ENCODE measurements around the gene ARHGAP26. TPM values are rescaled to one million over a fixed set of nuclear protein-coding genes. Genes with fewer than 3 reads are reported as not detected.

ARHGAP26 gene
- total and polyA plus RNA-seq, 7 donors = 2.5 to 28.7 (median 12.0) TPM

DNA sequence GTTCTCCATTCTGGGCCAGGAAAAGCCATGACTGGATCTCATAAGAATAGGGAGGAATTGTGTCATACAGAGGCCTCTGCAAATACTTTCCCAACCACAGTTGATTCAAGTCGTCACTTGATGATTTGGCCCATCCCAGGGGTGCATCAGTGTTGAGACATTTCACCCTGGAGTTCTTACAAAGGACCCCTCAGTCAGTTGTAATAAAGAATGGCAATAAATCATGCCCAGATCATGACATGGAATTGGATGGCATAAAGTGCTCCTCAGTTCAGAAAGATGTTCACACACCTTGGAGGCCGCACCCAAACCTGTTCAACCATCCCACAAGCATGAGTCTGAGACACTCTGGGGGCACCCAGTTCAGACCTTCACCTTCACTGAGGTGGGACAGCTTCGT lies 465.2 kb downstream of the ARHGAP26 start:
- WGBS, 3 donors = 81 to 96% (median 82%) methylated on average over 3 of the region's 3 CpGs
- ATAC-seq = peak in 3 of 4 donors; percentile 45 to 68 (median 59)
- no peak overlapping the region for H3K27ac ChIP-seq

DNA sequence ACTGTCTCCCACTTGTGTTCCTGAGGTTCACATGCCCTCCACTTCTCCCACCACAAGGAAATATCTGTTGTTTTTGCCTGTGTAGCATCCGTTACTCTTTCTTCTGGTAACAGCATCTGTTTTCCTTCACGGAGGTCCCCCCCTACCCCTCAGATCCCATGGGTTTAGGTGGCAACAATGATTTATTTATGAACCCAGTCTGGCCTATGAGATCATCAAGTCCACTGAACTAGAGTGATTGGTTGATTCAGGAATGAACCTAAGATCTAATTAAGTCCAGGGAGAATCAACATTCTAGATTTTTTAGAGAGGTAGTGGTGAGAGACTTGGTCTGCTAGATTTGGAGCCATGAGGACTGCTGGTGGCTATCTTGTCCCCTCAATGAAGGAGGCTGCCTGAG lies 466.5 kb downstream of the ARHGAP26 start:
- no peak for DNase-seq
- 65 to 78% (median 72%) methylated on average over 2 of the region's 2 CpGs for WGBS, 3 donors
- Histone ChIP-seq H3K4me1 (peaks cover 5% of the 10 kb centered on the region), H3K9me3 (no peaks in the 10 kb centered on the region), H3K36me3 (ENCODE audit: insufficient read depth in 1 of 2, low read depth in 1 of 2) (no peaks in the 10 kb centered on the region), H3K27ac (no peak overlapping the region), H3K27me3 (ENCODE audit: insufficient read depth in 3 of 3, low read length in 2 of 3) (no peaks in the 10 kb centered on the region), H3K4me3 (no peak overlapping the region)
- intact Hi-C loops (cut with DNase I) = no loop called here
- ATAC-seq = no peak
- TF ChIP-seq, protein P1, sequence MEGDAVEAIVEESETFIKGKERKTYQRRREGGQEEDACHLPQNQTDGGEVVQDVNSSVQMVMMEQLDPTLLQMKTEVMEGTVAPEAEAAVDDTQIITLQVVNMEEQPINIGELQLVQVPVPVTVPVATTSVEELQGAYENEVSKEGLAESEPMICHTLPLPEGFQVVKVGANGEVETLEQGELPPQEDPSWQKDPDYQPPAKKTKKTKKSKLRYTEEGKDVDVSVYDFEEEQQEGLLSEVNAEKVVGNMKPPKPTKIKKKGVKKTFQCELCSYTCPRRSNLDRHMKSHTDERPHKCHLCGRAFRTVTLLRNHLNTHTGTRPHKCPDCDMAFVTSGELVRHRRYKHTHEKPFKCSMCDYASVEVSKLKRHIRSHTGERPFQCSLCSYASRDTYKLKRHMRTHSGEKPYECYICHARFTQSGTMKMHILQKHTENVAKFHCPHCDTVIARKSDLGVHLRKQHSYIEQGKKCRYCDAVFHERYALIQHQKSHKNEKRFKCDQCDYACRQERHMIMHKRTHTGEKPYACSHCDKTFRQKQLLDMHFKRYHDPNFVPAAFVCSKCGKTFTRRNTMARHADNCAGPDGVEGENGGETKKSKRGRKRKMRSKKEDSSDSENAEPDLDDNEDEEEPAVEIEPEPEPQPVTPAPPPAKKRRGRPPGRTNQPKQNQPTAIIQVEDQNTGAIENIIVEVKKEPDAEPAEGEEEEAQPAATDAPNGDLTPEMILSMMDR (IDR thresholded peaks at IDR 0.05) = no peak

More for the DNA sequence above, 465.2 kb downstream of the ARHGAP26 start:
- DNase-seq = no peak
- Histone ChIP-seq H3K36me3 (ENCODE audit: insufficient read depth in 1 of 2, low read depth in 1 of 2) (no peaks in the 10 kb centered on the region), H3K27me3 (ENCODE audit: insufficient read depth in 3 of 3, low read length in 2 of 3) (no peaks in the 10 kb centered on the region), H3K4me3 (no peak overlapping the region), H3K9me3 (no peaks in the 10 kb centered on the region), H3K4me1 (peaks cover 5% of the 10 kb centered on the region)
- intact Hi-C loops (cut with DNase I) = no loop called here
- TF ChIP-seq, protein P1 (IDR thresholded peaks at IDR 0.05) = no peak

DNA sequence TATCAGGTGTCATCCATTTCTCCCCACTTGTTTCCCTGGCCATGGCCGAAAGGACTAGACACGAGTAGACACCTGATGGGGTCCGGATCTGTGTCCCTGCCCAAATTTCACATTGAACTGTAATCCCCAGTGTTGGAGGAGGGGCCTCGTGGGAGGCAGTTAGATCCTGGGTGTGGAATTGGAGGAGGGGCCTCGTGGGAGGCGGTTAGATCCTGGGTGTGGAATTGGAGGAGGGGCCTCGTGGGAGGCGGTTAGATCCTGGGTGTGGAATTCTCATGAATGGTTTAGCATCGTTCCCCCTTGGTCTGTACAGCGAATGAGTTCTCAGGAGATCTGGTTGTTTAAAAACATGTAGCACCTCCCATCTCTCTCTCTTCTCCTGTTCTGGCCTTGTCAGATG lies 467.5 kb downstream of the ARHGAP26 start:
- intact Hi-C loops (cut with DNase I) = no loop called here
- H3K27me3 ChIP-seq (ENCODE audit: insufficient read depth in 3 of 3, low read length in 2 of 3) = no peaks in the 10 kb centered on the region
- H3K4me3 ChIP-seq = no peak overlapping the region
- H3K4me1 ChIP-seq = peaks cover 15% of the 10 kb centered on the region
- ATAC-seq = no peak
- no peaks in the 10 kb centered on the region for H3K9me3 ChIP-seq
- no peak for DNase-seq
- no peak overlapping the region for H3K27ac ChIP-seq
- WGBS, 3 donors = 93 to 97% (median 94%) methylated on average over 10 of the region's 10 CpGs
- TF ChIP-seq, protein P1 (IDR thresholded peaks at IDR 0.05) = no peak
- H3K36me3 ChIP-seq (ENCODE audit: insufficient read depth in 1 of 2, low read depth in 1 of 2) = no peaks in the 10 kb centered on the region

DNA sequence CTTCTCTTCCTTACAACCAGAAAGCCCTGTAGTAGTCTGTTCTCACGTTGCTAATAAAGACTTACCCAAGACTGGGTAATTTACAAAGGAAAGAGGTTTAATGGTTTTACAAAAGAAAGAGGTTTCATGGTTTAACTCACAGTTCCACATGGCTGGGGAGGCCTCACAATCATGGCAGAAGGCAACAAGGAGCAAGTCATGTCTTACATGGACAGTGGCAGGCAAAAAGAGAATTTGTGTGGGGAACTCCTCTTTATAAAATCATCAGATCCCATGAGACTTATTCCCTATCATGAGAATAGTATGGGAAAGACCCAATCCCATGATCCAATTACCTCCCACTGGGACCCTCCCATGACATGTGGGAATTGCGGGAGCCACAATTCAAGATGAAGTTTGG lies 468.4 kb downstream of the ARHGAP26 start:
- Histone ChIP-seq H3K4me3 (no peak overlapping the region), H3K36me3 (ENCODE audit: insufficient read depth in 1 of 2, low read depth in 1 of 2) (no peaks in the 10 kb centered on the region), H3K9me3 (no peaks in the 10 kb centered on the region), H3K27ac (no peak overlapping the region), H3K27me3 (ENCODE audit: insufficient read depth in 3 of 3, low read length in 2 of 3) (no peaks in the 10 kb centered on the region), H3K4me1 (peaks cover 20% of the 10 kb centered on the region)
- TF ChIP-seq, protein P1 (IDR thresholded peaks at IDR 0.05) = no peak
- ATAC-seq (no peak), DNase-seq (no peak)
- intact Hi-C loops (cut with DNase I) = no loop called here
- 92 to 99% (median 93%) methylated on average over 2 of the region's 2 CpGs for WGBS, 3 donors

DNA sequence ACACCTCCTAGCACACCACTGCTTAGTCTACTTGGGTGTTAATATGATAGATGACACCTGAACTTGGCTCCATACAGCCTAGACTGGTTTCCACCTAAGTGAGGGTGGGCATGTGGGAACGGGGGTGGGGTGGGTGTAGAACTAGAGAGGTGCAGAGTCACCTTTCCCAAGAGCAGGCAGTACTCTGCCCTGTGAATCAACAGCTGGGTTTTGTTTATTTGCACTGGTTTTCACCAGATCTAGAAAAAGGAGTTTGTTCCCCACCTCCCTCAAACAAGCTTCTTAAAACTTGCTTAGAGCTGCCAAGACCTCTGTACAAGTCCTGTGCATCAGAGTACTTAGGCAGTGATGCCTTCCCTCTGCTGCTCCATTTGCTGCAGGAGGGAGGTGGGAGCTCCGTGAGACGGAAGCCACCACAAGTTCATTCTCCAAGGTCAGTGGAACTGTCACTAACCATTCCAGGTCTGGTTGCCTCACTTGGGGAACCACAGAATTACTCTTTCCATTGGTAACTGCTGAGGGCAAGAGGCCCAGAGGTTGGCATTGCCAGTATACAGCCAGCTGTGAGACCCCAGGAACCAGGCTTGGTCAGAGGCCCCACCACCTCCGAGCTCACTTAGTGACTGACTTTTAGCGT lies 469.8 kb downstream of the ARHGAP26 start:
- ATAC-seq = no peak
- no peak overlapping the region for H3K27ac ChIP-seq
- no peaks in the 10 kb centered on the region for H3K36me3 ChIP-seq (ENCODE audit: insufficient read depth in 1 of 2, low read depth in 1 of 2)
- no peak overlapping the region for H3K4me3 ChIP-seq
- no peaks in the 10 kb centered on the region for H3K27me3 ChIP-seq (ENCODE audit: insufficient read depth in 3 of 3, low read length in 2 of 3)
- DNase-seq = no peak
- peaks cover 31% of the 10 kb centered on the region for H3K4me1 ChIP-seq
- 64 to 86% (median 77%) methylated on average over 5 of the region's 5 CpGs for WGBS, 3 donors
- no peaks in the 10 kb centered on the region for H3K9me3 ChIP-seq
- intact Hi-C loops (cut with DNase I) = loop anchor here (5.0 to 10.0 kb wide), 2 partner anchors 162 to 165 kb away; partner anchors contain the start of gene NR3C1 (in 2 of the 2)
- TF ChIP-seq, protein P1 (IDR thresholded peaks at IDR 0.05) = no peak
